HL-60 (cell line): Measurements from ENCODE around the gene ASAP3.

ENCODE experiments used
- POLR2AphosphoS5 ChIP-seq: IDR thresholded peaks from 2 replicates; pipeline ENCODE4 v1.6.1; 2012; ENCODE audit warnings: low read depth
- TF ChIP-seq, protein P1 (sequence below): IDR thresholded peaks from one replicate; pipeline ENCODE4 v1.5.1; 2011; ENCODE audit warnings: low read length, control low read depth, inconsistent platforms; ENCODE audit not compliant: insufficient read depth

DNA sequence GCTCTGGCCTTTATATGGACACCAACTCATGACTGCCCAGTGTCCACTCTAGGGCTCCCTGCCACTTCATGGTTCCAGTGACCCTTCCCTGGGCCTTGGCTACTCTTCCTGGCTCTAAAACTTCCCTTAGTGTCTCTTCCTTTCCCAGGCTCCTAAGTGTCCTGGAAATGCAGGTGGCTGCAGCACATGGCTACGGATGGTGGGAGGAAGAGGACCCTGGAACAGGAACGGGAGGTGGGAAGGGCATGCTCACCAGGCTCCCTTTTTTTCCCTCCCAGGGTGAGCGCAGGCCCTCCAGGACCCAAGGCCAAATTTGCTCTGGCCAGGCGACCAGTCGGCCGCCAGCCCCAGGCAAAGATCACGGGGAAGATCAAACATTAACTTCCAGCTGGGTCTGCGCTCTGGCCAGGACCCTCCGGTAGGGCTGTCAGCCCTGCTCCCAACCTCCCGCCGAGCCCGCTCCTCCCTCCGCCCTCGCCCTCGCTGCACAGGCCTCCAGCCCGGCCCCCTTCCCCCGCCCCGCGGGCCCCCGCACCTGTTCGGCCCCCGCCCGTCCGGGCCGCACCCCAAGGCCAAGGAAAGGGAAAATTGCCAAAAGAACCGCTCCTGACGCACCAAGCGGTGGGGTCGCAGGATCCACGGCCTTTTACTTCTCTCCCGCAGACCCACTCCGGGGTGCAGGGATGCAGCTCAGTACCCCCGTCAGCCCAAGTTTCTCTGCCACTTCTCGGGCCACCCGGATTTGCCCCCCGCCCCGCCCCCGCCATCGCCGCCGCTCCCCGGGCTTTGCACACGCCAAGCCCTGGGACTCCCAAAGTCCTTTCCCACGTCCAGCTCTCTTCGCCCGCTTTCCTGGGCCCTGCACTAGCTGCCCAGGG, 60.3 kb downstream of the ASAP3 start:
- TF ChIP-seq POLR2AphosphoS5, result no peak
- TF ChIP-seq, protein P1, sequence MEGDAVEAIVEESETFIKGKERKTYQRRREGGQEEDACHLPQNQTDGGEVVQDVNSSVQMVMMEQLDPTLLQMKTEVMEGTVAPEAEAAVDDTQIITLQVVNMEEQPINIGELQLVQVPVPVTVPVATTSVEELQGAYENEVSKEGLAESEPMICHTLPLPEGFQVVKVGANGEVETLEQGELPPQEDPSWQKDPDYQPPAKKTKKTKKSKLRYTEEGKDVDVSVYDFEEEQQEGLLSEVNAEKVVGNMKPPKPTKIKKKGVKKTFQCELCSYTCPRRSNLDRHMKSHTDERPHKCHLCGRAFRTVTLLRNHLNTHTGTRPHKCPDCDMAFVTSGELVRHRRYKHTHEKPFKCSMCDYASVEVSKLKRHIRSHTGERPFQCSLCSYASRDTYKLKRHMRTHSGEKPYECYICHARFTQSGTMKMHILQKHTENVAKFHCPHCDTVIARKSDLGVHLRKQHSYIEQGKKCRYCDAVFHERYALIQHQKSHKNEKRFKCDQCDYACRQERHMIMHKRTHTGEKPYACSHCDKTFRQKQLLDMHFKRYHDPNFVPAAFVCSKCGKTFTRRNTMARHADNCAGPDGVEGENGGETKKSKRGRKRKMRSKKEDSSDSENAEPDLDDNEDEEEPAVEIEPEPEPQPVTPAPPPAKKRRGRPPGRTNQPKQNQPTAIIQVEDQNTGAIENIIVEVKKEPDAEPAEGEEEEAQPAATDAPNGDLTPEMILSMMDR, result no peak
